GM21723 (cell line): ENCODE results near the gene SH3TC1.

Experiments
- ATAC-seq: cut with Tn5 transposase; IDR thresholded peaks from one replicate; pipeline ENCODE4 v1.9.1; 2021; ENCODE audit warnings: mild to moderate bottlenecking, moderate library complexity; ENCODE audit not compliant: unreplicated experiment

Gene SH3TC1

GRCh38 chr4:8285976-8286718 is 87.1 kb downstream of the SH3TC1 start:
- ATAC-seq, result no peak

GRCh38 chr4:8286719-8287342 is 87.7 kb downstream of the SH3TC1 start:
- no peak for ATAC-seq

GRCh38 chr4:8287343-8288280 is 88.5 kb downstream of the SH3TC1 start:
- no peak for ATAC-seq

GRCh38 chr4:8289151-8289750 is 90.2 kb downstream of the SH3TC1 start:
- no peak for ATAC-seq

- no peak for ATAC-seq
Observed at GRCh38 chr4:8289956-8290700, 91.0 kb downstream of the SH3TC1 start.

- no peak for ATAC-seq
Observed at GRCh38 chr4:8290701-8290970, 91.5 kb downstream of the SH3TC1 start.
